GM12874 (cell line): Measurements from ENCODE around the gene DRC7.
A peak's percentile ranks its signal among the peaks of the same experiment; 100 is the strongest.

Source experiments
- CTCF ChIP-seq: IDR thresholded peaks from 2 replicates; pipeline ENCODE4 v1.5.1; 2011; ENCODE audit warnings: low read depth, mild to moderate bottlenecking, control low read depth, low read length, moderate library complexity; ENCODE audit not compliant: insufficient read depth

Gene DRC7

DNA sequence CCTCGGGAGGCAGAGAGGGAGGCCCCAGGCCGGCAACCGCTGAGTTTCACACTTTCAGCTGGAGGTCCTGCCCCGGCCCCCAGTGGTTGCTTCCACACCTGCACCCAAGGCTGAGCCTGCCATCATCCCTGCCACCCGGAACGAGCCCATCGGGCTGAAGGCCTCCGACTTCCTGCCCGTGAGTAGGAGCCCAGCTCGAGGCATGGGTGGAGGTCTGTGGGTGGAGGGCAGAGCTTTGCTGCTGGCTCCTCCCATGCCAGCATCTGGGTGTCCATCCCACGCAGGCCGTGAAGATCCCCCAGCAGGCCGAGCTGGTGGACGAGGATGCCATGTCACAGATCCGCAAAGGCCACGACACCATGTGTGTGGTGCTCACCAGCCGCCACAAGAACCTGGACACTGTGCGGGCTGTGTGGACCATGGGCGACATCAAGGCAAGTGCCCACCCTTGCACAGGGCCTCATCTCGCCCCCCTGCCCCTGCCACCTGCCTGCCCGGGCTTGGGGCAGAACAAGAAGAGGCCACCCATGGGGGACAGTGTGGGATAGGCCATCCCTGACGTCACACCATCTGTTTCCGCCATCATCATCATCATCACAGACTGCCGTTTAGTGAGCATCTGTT lies 60.6 kb downstream of the DRC7 start:
- no peak for TF ChIP-seq CTCF

DNA sequence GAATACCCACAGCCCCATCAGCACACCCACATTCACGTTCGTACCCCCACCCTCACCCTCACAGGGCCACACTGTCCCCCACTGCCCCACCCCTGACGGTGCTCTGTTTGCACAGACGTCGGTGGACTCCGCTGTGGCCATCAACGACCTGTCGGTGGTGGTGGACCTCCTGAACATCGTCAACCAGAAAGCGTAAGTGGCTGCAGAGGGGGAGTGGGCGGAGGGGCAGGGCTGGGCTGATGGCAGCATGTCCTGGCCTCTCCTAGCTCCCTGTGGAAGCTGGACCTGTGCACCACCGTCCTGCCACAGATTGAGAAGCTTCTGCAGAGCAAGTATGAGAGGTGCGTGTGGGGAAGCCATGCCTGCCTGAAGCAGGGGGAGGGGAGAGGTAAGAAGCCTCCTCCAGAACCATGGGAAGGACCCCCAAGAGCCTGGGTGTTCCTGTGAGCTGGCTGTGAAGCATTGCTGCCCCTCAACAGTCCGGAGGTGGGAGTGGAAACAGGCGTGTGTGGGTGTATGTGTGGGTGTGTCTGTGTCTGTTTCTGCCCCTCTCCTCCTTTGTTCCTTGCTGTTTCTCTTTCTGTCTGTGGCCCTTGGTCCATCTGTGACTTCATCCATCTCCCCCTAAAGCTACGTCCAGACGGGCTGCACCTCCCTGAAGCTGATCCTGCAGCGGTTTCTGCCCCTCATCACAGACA lies 61.3 kb downstream of the DRC7 start:
- no peak for TF ChIP-seq CTCF

- TF ChIP-seq CTCF: no peak
Measured at GRCh38 chr16:57756424-57757325, 62.1 kb downstream of the DRC7 start.

DNA sequence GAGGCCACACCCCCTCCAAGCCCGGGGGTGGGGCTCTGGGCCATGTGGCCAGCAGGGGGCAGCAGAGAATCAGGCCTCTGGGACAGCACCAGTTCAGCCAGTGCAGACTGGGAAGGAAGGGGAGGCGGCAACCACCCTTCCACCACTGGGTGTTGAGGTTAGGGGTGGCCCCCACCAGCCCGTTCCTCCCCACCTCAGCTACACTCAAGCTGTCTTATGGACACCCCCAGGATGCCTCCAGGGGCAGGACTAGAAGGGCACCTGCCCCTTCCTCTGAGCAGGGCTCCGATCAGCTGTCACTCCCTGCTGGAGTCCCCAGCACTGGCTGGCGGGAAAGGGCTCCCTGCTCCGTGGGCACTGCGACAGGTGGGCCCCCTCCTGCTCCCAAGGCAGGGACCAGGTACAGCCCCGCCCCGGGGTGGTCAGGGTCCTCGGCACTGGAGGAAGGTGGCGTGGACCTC lies 62.8 kb downstream of the DRC7 start:
- peak; percentile 94 for TF ChIP-seq CTCF

DNA sequence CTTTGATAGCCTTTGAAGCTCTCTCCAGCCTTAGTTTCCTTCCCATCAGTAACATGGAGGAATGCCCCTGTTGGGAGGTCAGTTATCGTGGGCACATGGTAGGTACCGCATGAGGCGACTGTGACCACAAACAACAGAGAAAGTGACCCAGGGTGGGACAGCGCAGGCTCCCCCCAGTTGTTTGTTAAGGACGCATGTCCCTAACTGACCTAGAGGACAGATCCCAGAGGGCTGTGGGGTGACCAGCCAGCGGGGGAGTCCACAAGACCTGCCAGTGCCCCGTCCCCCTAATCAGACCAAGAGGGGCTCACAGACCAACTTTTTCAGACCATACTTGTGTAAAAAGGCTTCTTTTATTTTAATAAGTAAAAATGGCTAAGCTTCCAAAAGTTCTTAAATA lies 63.3 kb downstream of the DRC7 start:
- no peak for TF ChIP-seq CTCF

GRCh38 chr16:57758331-57759117 lies 63.9 kb downstream of the DRC7 start:
- TF ChIP-seq CTCF: no peak

- no peak for TF ChIP-seq CTCF
Measured at GRCh38 chr16:57759131-57759530, 64.5 kb downstream of the DRC7 start.
